Activated CD4-positive, alpha-beta memory T cell treated with anti-CD3 and anti-CD28 coated beads for 36 hours (primary cell): Measurements from ENCODE around the gene UTS2R. TPM values are rescaled to one million over a fixed set of nuclear protein-coding genes. Genes with fewer than 3 reads are reported as not detected.
A peak's percentile ranks its signal among the peaks of the same experiment; 100 is the strongest.
"Not testable (repeated sequence)": the region's sequence is repeated elsewhere in the genome, so short reads cannot be mapped to it uniquely, and the experiment has no call there.

ENCODE experiments used
- CTCF ChIA-PET: fragments of 350-600 bp; sonication (Branson Sonifier 250); formaldehyde crosslinking; loops from one replicate; lab custom pipeline; 2021; ENCODE audit warnings: antibody characterized with exemption, inconsistent platforms; lab: Charles Lee
- POLR2A ChIA-PET: fragments of 350-600 bp; sonication (Branson Sonifier 250); formaldehyde crosslinking; loops from one replicate; lab custom pipeline; 2021; ENCODE audit warnings: antibody characterized with exemption; lab: Charles Lee
- DNase-seq: peaks from one replicate; pipeline ENCODE4 v3.0.0-alpha.2; 2020
- H3K27ac Mint-ChIP-seq: one replicate; pipeline ENCODE4 v1.8.0; 2021; ENCODE audit warnings: mixed read lengths
- H3K27me3 Mint-ChIP-seq: one replicate; pipeline ENCODE4 v1.8.0; 2021; ENCODE audit warnings: mixed read lengths
- H3K36me3 Mint-ChIP-seq: one replicate; pipeline ENCODE4 v1.8.0; 2021; ENCODE audit warnings: mixed read lengths
- H3K4me1 Mint-ChIP-seq: one replicate; pipeline ENCODE4 v1.8.0; 2021; ENCODE audit warnings: low read depth, mixed read lengths
- H3K4me3 Mint-ChIP-seq: one replicate; pipeline ENCODE4 v1.8.0; 2021; ENCODE audit warnings: mild to moderate bottlenecking, mixed read lengths
- H3K9me3 Mint-ChIP-seq: one replicate; pipeline ENCODE4 v1.8.0; 2021; ENCODE audit warnings: mixed read lengths
- intact Hi-C: fragments of 100-400 bp; cut with micrococcal nuclease; formaldehyde crosslinking; loops from one replicate; pipeline ENCODE4 v1.15.1; 2023
- total RNA-seq, 2 experiments: library from RNA; stranded (reverse); gene quantifications; one replicate each; pipeline ENCODE4 v1.2.3, GENCODE V29; 2021

The UTS2R gene
- total RNA-seq, 2 experiments from 2014 or later: not detected

DNA sequence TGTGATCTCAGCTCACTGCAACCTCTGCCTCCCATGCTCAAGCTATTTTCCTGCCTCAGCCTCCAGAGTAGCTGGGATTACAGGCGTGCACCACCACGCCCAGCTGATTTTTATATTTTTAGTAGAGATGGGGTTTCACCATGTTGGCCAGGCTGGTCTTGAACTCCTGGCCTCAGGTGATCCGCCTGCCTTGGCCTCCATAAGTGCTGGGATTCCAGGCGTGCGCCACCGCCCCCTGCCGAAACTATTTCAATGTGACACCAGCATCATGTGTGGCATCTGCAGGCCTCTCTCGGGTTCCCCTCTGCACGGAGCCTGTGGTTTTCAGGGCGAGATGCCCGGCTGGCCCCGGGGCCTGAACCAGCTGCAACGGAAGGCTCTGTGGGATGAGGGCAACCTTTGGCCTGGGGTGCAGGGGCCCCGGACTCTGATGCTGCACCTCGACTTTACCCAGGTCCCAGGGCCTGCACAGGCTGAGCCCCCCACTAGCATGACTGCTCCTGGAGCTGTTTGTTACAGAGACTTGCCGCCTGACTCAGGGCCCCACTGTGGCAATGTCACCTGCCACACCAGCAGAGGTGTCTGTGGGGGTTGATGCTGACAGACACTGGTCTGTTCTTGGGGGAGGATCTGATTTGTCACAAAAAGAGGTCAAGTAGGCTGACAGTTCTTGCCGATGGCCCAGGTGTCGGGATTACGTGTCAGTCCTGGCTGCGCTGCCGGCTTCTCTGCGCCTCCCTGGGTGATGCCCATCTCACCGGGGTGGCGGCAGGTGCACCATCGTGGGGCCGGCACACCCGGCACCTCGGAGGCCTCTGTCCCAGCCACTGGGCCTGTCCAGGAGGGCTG is 21.2 kb upstream of the UTS2R start:
- DNase-seq: peak; percentile 79

DNA sequence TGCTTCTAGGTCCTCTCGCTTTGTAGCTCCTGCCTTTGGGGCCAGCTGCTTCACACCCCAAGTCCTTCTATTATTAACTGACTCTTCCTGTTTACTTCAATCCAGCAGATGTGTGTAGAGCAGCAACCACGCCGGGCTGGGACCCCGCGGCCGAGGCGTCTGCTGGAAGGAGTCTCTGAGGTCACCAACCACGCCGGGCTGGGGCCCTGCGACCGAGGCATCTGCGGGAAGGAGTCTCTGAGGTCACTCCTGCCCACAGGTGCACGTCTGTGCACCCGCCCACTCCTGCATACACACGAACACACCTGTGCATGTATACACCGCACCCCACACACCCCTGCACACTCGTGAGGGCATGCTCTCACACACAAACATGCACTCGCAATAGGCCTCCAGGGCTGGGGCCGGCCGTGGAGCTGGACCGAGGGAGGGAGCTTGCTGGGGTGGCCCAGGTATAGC is 20.3 kb upstream of the UTS2R start:
- H3K9me3 Mint-ChIP-seq: no peaks in the 10 kb centered on the region
- no peak for DNase-seq
- no peaks in the 10 kb centered on the region for H3K36me3 Mint-ChIP-seq
- ChIA-PET CTCF (interaction anchor here (0.6 to 3.8 kb wide), 23 partner anchors 9 to 321 kb away, joined by 3 to 27 read pairs (median 3); partner anchors contain the start of genes HEXD and OGFOD3), POLR2A (no interaction called here)
- no peak overlapping the region for H3K4me3 Mint-ChIP-seq
- H3K27ac Mint-ChIP-seq: no peak overlapping the region
- peaks cover 9% of the 10 kb centered on the region for H3K4me1 Mint-ChIP-seq
- H3K27me3 Mint-ChIP-seq: peaks cover 8% of the 10 kb centered on the region
- intact Hi-C loops: loop anchor here (1.0 to 5.0 kb wide), 3 partner anchors 54 to 201 kb away; no protein-coding TSS in a partner anchor

More for the DNA sequence above, 21.2 kb upstream of the UTS2R start:
- Mint-ChIP-seq H3K4me3 (no peak overlapping the region), H3K27me3 (peaks cover 8% of the 10 kb centered on the region), H3K36me3 (no peaks in the 10 kb centered on the region), H3K9me3 (no peaks in the 10 kb centered on the region), H3K27ac (no peak overlapping the region), H3K4me1 (peaks cover 9% of the 10 kb centered on the region)
- intact Hi-C loops: loop anchor here (1.0 to 5.0 kb wide), 3 partner anchors 53 to 202 kb away; no protein-coding TSS in a partner anchor
- POLR2A ChIA-PET: interaction anchor here (0.6 kb wide), 1 partner anchor 94 kb away, joined by 3 read pairs; no protein-coding TSS in a partner anchor
- CTCF ChIA-PET: interaction anchor here (0.6 to 3.8 kb wide), 28 partner anchors 8 to 320 kb away, joined by 3 to 27 read pairs (median 3); partner anchors contain the start of genes HEXD and OGFOD3

DNA sequence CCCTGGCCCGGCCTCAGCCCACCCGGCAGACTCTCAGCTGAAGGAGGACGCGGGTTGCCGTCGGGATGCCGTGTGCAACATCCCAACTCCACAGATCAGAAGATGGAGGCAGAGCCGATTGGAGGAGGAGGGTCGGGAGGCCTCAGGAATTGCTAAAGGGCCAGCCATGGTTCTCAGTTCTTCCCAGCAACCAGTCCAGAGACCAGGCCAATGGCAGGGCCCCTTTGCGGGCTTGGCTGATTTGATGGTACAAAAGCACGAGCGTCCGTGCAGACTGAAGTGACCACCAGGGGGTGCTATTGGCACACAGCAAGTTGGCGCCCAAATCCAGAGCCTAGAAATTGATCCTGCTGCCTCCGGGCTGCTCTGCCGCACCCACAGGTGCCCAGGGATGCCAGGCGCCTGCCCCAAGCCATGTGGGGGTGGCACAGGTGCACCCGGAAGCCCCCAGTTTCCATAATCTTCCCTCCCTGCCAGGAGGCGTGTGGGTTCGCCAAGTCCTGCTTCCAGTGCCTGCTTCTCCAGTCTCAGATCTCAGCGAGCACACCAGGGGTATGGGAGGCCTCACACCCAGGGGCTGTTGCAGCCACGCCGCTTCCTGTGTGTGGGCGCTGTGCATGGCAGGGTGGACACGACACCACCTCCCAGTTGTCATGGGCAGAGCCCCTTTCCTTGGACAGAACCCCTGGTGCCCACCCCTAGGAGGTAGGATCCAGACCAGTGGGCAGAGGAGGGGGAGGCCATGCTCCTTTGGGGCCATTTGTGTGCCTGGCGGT is 19.7 kb upstream of the UTS2R start:
- DNase-seq: peak; percentile 88
- Mint-ChIP-seq H3K27ac (no peak overlapping the region), H3K36me3 (no peaks in the 10 kb centered on the region), H3K4me3 (no peak overlapping the region), H3K27me3 (peaks cover 4% of the 10 kb centered on the region), H3K4me1 (peaks cover 4% of the 10 kb centered on the region), H3K9me3 (no peaks in the 10 kb centered on the region)
- ChIA-PET POLR2A (no interaction called here), CTCF (interaction anchor here (0.6 to 3.8 kb wide), 27 partner anchors 13 to 203 kb away, joined by 3 to 27 read pairs (median 4); partner anchors contain the start of genes FOXK2, HEXD and OGFOD3)
- intact Hi-C loops: loop anchor here (1.0 to 5.0 kb wide), 3 partner anchors 55 to 200 kb away; no protein-coding TSS in a partner anchor

DNA sequence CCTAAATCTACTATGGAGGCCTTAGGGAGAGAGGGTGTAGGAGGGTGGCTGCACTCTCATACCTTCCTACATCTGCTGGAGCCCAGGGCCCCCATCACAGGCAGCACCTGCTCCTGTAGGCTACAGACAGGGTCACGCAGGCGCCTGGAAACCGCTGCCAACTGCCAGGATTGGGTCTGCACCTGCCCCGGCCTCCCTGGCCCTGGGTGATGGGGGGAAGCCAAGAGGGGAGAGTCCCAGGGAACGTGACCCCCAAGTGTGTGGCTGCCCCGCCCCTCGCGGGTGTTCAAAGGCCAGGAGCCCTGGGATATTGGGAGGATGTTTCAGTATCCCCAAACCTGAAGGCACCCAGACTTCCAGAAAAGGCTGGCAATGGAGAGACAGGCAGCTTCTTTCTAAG is 18.1 kb upstream of the UTS2R start:
- DNase-seq: no peak
- ChIA-PET CTCF (interaction anchor here (1.2 to 3.0 kb wide), 3 partner anchors 13 to 116 kb away, joined by 6 to 19 read pairs (median 6); no protein-coding TSS in a partner anchor), POLR2A (no interaction called here)

DNA sequence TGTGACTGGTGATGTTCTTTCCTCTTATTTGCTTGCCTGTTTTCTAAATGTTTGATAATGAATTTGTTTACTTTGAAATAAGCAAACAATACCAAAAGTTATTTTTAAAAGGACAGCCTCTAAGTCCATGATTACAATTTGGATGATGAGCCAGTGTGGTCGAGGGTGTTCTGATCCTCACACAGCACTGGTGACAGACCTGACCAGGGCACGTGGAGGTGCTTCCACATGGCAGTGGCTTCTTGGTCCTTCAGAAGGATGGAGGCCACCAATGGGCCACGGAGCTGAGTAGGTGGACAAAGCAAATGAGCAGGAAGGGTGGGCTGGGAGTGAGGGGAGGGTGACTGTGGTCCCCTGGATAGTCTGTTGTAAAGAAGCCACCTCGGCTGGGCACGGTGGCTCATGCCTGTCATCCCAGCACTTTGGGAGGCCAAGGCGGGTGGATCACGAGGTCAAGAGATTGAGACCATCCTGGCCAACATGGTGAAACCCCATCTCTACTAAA is 16.7 kb upstream of the UTS2R start:
- DNase-seq: no peak
- Mint-ChIP-seq H3K9me3 (no peaks in the 10 kb centered on the region), H3K27me3 (peaks cover 8% of the 10 kb centered on the region), H3K4me3 (no peak overlapping the region), H3K27ac (no peak overlapping the region), H3K36me3 (no peaks in the 10 kb centered on the region), H3K4me1 (peaks cover 11% of the 10 kb centered on the region)
- CTCF ChIA-PET: interaction anchor here (1.3 kb wide), 1 partner anchor 60 kb away, joined by 6 read pairs; no protein-coding TSS in a partner anchor
- POLR2A ChIA-PET: no interaction called here
- intact Hi-C loops: loop anchor here (5.0 kb wide), 2 partner anchors 58 to 197 kb away; no protein-coding TSS in a partner anchor

More for the DNA sequence above, 18.1 kb upstream of the UTS2R start:
- Mint-ChIP-seq H3K27ac (no peak overlapping the region), H3K9me3 (no peaks in the 10 kb centered on the region), H3K36me3 (no peaks in the 10 kb centered on the region), H3K4me3 (no peak overlapping the region), H3K4me1 (peaks cover 8% of the 10 kb centered on the region), H3K27me3 (peaks cover 8% of the 10 kb centered on the region)
- intact Hi-C loops: loop anchor here (5.0 kb wide), 2 partner anchors 56 to 199 kb away; no protein-coding TSS in a partner anchor

DNA sequence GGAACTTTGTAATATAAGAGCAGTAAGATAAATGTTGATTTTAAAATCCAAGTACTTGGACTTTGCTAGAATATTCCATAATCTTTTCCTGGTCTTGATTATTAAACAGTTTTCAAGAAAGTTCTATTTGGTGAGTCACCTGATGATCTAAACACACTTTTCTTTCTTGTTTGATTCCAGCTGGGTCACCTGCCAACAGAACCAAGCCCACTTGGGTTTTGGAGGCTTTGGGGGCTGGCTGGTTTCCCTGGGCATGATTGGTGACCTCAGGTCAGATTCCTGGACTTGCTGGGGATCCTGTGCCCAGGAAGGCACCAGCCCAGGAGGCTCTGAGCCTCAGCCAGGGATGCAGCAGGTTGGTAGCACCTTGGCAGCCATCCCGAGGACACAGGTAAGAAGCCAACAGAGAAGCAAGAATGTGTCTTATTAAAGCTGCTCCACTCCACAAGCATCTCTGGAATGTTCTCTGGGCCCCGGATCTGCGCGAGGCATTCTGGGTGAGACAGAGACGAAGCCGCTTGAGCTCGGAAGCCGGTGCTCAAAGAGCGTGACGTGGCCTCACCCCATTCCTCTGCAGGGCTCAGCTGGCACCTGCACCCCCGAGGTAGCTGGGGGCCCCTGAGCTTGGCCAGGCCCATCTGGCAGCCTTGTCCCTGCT is 15.7 kb upstream of the UTS2R start:
- no peak overlapping the region for H3K4me3 Mint-ChIP-seq
- peaks cover 7% of the 10 kb centered on the region for H3K27me3 Mint-ChIP-seq
- no peaks in the 10 kb centered on the region for H3K9me3 Mint-ChIP-seq
- no peak overlapping the region for H3K27ac Mint-ChIP-seq
- no peak for DNase-seq
- POLR2A ChIA-PET: no interaction called here
- peaks cover 11% of the 10 kb centered on the region for H3K4me1 Mint-ChIP-seq
- no peaks in the 10 kb centered on the region for H3K36me3 Mint-ChIP-seq
- intact Hi-C loops: no loop called here
- CTCF ChIA-PET: interaction anchor here (1.1 to 1.3 kb wide), 2 partner anchors 11 to 59 kb away, joined by 3 to 6 read pairs; no protein-coding TSS in a partner anchor

DNA sequence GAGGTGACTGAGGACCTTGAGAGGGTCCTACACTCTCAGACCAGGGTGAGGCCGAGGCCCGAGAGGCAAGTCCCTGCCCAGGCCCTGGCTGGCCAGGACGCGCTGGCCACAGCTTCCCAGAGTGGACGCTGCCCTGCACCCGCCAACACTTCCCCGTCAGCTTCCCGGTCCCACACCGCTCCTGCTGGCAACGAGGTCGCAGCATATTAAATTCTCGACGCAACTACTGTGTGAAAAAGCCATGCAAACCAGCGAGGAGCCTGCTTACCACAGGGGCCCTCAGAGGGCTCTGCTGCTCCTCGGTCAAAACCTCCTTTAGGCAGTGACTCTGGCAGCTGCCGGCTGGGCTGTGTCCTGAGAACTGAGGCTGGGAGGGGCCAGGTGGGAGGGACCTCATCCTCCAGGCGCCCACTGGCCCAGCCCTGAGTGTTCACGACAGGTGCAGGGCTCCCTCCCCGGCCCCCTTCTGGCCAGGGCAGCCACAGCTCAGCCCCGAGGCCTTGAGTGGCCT is 14.7 kb upstream of the UTS2R start:
- POLR2A ChIA-PET: no interaction called here
- H3K27ac Mint-ChIP-seq: no peak overlapping the region
- intact Hi-C loops: no loop called here
- DNase-seq: no peak
- no peaks in the 10 kb centered on the region for H3K36me3 Mint-ChIP-seq
- H3K4me1 Mint-ChIP-seq: peaks cover 8% of the 10 kb centered on the region
- H3K9me3 Mint-ChIP-seq: no peaks in the 10 kb centered on the region
- no peak overlapping the region for H3K4me3 Mint-ChIP-seq
- CTCF ChIA-PET: interaction anchor here (1.3 kb wide), 1 partner anchor 68 kb away, joined by 4 read pairs; no protein-coding TSS in a partner anchor
- H3K27me3 Mint-ChIP-seq: peaks cover 7% of the 10 kb centered on the region

DNA sequence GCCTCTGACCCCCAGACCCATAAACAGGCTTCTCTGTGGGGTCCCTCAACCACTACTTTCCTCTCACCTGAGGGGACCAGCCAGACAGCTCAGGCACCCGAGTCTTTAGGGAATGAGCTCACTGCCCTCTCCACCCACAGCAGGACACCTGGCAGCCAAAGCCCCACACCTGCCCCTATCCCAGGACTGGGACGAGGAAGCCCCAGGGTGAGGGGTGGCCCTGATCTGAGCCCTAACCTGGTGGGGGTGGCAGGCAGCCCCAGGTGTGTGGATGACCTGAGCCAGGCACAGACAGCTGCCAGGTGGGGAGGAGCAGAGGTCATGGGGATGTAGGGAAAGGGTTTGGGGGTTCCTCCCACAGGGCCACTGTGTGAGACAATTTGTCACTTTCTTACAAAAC is 14.2 kb upstream of the UTS2R start:
- Mint-ChIP-seq H3K4me1 (peaks cover 7% of the 10 kb centered on the region), H3K27ac (no peak overlapping the region), H3K36me3 (no peaks in the 10 kb centered on the region), H3K4me3 (no peak overlapping the region), H3K9me3 (no peaks in the 10 kb centered on the region), H3K27me3 (peaks cover 7% of the 10 kb centered on the region)
- no peak for DNase-seq
- ChIA-PET POLR2A (no interaction called here), CTCF (interaction anchor here (1.2 to 1.5 kb wide), 4 partner anchors 13 to 67 kb away, joined by 3 to 6 read pairs (median 4); partner anchors contain the start of gene UTS2R)
- intact Hi-C loops: no loop called here

DNA sequence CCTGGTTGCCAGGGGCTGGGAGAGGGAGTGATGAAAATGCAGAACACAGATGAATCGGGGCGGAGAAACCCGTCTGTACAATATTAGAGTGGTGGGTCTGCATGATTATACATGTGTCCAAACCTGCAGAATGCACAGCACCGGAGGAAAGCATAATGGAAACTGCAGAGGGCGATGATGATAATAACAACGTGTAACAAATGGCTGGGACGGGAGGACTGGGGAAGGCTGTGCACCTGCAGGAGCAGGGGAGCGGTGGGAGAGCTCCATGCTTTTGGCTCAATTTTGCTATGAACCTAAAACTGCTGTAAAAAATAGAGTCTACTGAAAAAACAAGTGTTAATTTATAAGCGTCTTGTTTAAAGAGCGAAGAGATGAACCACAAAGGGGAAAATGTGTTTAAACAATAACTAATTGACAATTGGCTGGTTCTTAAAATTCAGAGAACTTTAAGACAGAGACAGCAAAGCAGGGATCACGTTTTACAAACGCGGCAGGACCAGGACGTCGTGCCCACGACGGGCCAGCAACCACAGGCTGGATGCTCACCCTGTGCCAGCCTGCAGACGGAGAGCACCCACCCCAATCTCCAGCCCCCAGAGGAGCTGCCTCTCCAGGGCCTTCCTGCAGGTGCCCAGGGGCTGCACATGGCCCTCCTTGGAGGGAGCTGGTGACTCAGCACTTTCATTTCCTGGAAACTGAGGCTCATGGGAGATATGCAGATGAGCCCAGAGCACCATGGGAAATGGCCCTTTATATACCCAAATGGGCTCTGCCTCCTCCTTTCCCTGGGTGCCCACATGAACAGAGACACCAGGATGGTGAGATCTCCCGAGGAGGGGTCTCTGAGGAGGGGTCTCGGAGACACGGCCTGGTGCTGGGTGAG is 12.9 kb upstream of the UTS2R start, which contains the start of gene TEX19:
TSS of gene TEX19 (plus strand) at position 783 of the 886 bp plus-strand sequence. CDS start 2,904 bp downstream, outside the sequence.
- H3K4me3 Mint-ChIP-seq: no peak within 1 kb of the TSS
- ChIA-PET POLR2A (no interaction called here), CTCF (interaction anchor here (1.2 to 1.5 kb wide), 3 partner anchors 12 to 58 kb away, joined by 3 to 6 read pairs (median 3); partner anchors contain the start of gene UTS2R)
- DNase-seq: no peak
- H3K4me1 Mint-ChIP-seq: peaks cover 7% of the 10 kb centered on the region
- no peaks in the 10 kb centered on the region for H3K36me3 Mint-ChIP-seq
- intact Hi-C loops: no loop called here
- no peak within 1 kb of the TSS for H3K27ac Mint-ChIP-seq
- peaks cover 7% of the 10 kb centered on the region for H3K27me3 Mint-ChIP-seq
- no peaks in the 10 kb centered on the region for H3K9me3 Mint-ChIP-seq

DNA sequence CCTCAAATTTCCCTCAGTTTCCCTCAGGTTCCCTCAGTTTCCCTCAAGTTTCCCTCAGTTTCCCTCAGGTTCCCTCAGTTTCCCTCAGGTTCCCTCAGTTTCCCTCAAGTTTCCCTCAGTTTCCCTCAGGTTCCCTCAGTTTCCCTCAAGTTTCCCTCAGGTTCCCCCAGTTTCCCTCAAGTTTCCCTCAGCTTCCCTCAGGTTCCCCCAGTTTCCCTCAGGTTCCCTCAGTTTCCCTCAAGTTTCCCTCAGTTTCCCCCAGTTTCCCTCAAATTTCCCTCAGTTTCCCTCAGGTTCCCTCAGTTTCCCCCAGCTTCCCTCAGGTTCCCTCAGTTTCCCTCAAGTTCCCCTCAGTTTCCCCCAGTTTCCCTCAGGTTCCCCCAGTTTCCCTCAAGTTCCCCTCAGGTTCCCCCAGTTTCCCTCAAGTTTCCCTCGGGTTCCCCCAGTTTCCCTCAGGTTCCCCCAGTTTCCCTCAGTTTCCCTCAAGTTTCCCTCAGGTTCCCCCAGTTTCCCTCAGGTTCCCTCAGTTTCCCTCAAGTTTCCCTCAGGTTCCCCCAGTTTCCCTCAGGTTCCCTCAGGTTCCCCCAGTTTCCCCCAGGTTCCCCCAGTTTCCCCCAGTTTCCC is 12.0 kb upstream of the UTS2R start:
- POLR2A ChIA-PET, H3K4me3 Mint-ChIP-seq, H3K9me3 Mint-ChIP-seq, H3K4me1 Mint-ChIP-seq, H3K27ac Mint-ChIP-seq, H3K27me3 Mint-ChIP-seq, H3K36me3 Mint-ChIP-seq, CTCF ChIA-PET, intact Hi-C loops, DNase-seq: not testable (repeated sequence)
